Caco-2 (cell line): ENCODE measurements around the gene APOD. TPM values are rescaled to one million over a fixed set of nuclear protein-coding genes. Genes with fewer than 3 reads are reported as not detected.
"Not testable (repeated sequence)": the region's sequence is repeated elsewhere in the genome, so short reads cannot be mapped to it uniquely, and the experiment has no call there.

ENCODE experiments used
- BruUV-seq: library from RNA; stranded (reverse); fragments of 400-500 nt; replicated peaks from 2 replicates; lab custom pipeline; 2021; lab: Mats Ljungman, UMichigan
- CTCF ChIA-PET: fragments of 300-600 bp; sonication (Branson Sonifier 250); formaldehyde crosslinking; loops from one replicate; lab custom pipeline; 2022; ENCODE audit warnings: antibody characterized with exemption; lab: Charles Lee
- POLR2A ChIA-PET: fragments of 300-600 bp; sonication (Branson Sonifier 250); formaldehyde crosslinking; loops from one replicate; lab custom pipeline; 2022; ENCODE audit warnings: antibody characterized with exemption; lab: Charles Lee
- DNase-seq, 2 experiments: peaks; one replicate each; pipeline versions ENCODE4 v3.0.0 to v3.0.0-alpha.2; 2020 to 2022
- H3K27me3 ChIP-seq: replicated peaks from 2 replicates; pipeline ENCODE4 v1.6.0; 2011; ENCODE audit warnings: low read length; ENCODE audit not compliant: control insufficient read depth, insufficient read depth
- H3K36me3 ChIP-seq: 2 replicates; pipeline ENCODE4 v1.5.1; 2011; ENCODE audit warnings: low read length; ENCODE audit not compliant: control insufficient read depth, insufficient read depth
- H3K4me1 ChIP-seq: fragments of 250-450 bp; sonication (Bioruptor Pico); 2 replicates; pipeline ENCODE4 v1.5.1; 2020; ENCODE audit warnings: mild to moderate bottlenecking
- H3K4me3 ChIP-seq: 2 replicates; pipeline ENCODE4 v1.5.1; 2011; ENCODE audit warnings: low read depth, mild to moderate bottlenecking, control low read depth, low read length
- H3K9me3 ChIP-seq: fragments of 250-450 bp; sonication (Bioruptor Pico); 2 replicates; pipeline ENCODE4 v1.5.1; 2020; ENCODE audit warnings: mild to moderate bottlenecking, moderate library complexity
- H3K27ac Mint-ChIP-seq: one replicate; pipeline ENCODE4 v1.8.0; 2022; ENCODE audit warnings: mixed read lengths; ENCODE audit not compliant: unreplicated experiment
- H3K27me3 Mint-ChIP-seq: one replicate; pipeline ENCODE4 v1.8.0; 2022; ENCODE audit warnings: mixed read lengths; ENCODE audit not compliant: insufficient read depth, unreplicated experiment
- H3K36me3 Mint-ChIP-seq: one replicate; pipeline ENCODE4 v1.8.0; 2022; ENCODE audit warnings: mild to moderate bottlenecking, mixed read lengths; ENCODE audit not compliant: insufficient read depth, unreplicated experiment
- H3K4me1 Mint-ChIP-seq: one replicate; pipeline ENCODE4 v1.8.0; 2022; ENCODE audit warnings: low read depth, mixed read lengths; ENCODE audit not compliant: unreplicated experiment
- H3K4me3 Mint-ChIP-seq: one replicate; pipeline ENCODE4 v1.8.0; 2022; ENCODE audit warnings: mild to moderate bottlenecking, moderate library complexity, mixed read lengths; ENCODE audit not compliant: unreplicated experiment
- H3K9me3 Mint-ChIP-seq: one replicate; pipeline ENCODE4 v1.8.0; 2022; ENCODE audit warnings: mixed read lengths; ENCODE audit not compliant: unreplicated experiment
- intact Hi-C: fragments of 100-400 bp; cut with micrococcal nuclease; formaldehyde crosslinking; loops from one replicate; pipeline ENCODE4 v1.10.0; 2022; ENCODE audit not compliant: unreplicated experiment
- total RNA-seq: library from RNA; stranded (reverse); gene quantifications from 2 replicates; pipeline ENCODE4 v1.2.3, GENCODE V29; 2022

APOD gene
- total RNA-seq, 1 experiment from 2014 or later, result 101 TPM

GRCh38 chr3:195623217-195623965 lies 39.7 kb upstream of the APOD start:
- H3K4me1 Mint-ChIP-seq, DNase-seq, POLR2A ChIA-PET, H3K36me3 Mint-ChIP-seq, H3K9me3 ChIP-seq, intact Hi-C loops, H3K27me3 ChIP-seq, H3K36me3 ChIP-seq, H3K27ac Mint-ChIP-seq, CTCF ChIA-PET, H3K9me3 Mint-ChIP-seq, H3K4me3 Mint-ChIP-seq, BruUV-seq, H3K27me3 Mint-ChIP-seq, H3K4me1 ChIP-seq, H3K4me3 ChIP-seq: not testable (repeated sequence)

GRCh38 chr3:195622523-195623170 lies 38.9 kb upstream of the APOD start:
- H3K9me3 ChIP-seq, H3K27me3 ChIP-seq, H3K27ac Mint-ChIP-seq, H3K4me3 Mint-ChIP-seq, BruUV-seq, POLR2A ChIA-PET, H3K4me3 ChIP-seq, H3K27me3 Mint-ChIP-seq, CTCF ChIA-PET, intact Hi-C loops, H3K4me1 ChIP-seq, H3K36me3 ChIP-seq, DNase-seq, H3K9me3 Mint-ChIP-seq, H3K4me1 Mint-ChIP-seq, H3K36me3 Mint-ChIP-seq: not testable (repeated sequence)

- DNase-seq, intact Hi-C loops, H3K4me3 ChIP-seq, H3K4me3 Mint-ChIP-seq, CTCF ChIA-PET, H3K27ac Mint-ChIP-seq, H3K9me3 Mint-ChIP-seq, H3K36me3 Mint-ChIP-seq, H3K27me3 ChIP-seq, H3K4me1 Mint-ChIP-seq, H3K36me3 ChIP-seq, H3K9me3 ChIP-seq, H3K4me1 ChIP-seq, BruUV-seq, H3K27me3 Mint-ChIP-seq, POLR2A ChIA-PET: not testable (repeated sequence)
Observed at GRCh38 chr3:195622012-195622411, 38.3 kb upstream of the APOD start.

- BruUV-seq, H3K9me3 ChIP-seq, POLR2A ChIA-PET, H3K36me3 ChIP-seq, H3K27me3 Mint-ChIP-seq, DNase-seq, H3K36me3 Mint-ChIP-seq, CTCF ChIA-PET, H3K4me1 ChIP-seq, intact Hi-C loops, H3K4me1 Mint-ChIP-seq, H3K27me3 ChIP-seq, H3K4me3 ChIP-seq, H3K27ac Mint-ChIP-seq, H3K4me3 Mint-ChIP-seq, H3K9me3 Mint-ChIP-seq: not testable (repeated sequence)
Observed at GRCh38 chr3:195621095-195621494, 37.4 kb upstream of the APOD start.

GRCh38 chr3:195620476-195620875 lies 36.7 kb upstream of the APOD start:
- H3K36me3 ChIP-seq, intact Hi-C loops, H3K9me3 ChIP-seq, H3K27me3 Mint-ChIP-seq, H3K4me3 Mint-ChIP-seq, CTCF ChIA-PET, H3K4me3 ChIP-seq, H3K27ac Mint-ChIP-seq, H3K9me3 Mint-ChIP-seq, H3K4me1 Mint-ChIP-seq, H3K27me3 ChIP-seq, BruUV-seq, H3K36me3 Mint-ChIP-seq, H3K4me1 ChIP-seq, DNase-seq: not testable (repeated sequence)
- POLR2A ChIA-PET, result interaction anchor here (0.7 kb wide), 1 partner anchor 80 kb away, joined by 6 read pairs; no protein-coding TSS in a partner anchor

DNA sequence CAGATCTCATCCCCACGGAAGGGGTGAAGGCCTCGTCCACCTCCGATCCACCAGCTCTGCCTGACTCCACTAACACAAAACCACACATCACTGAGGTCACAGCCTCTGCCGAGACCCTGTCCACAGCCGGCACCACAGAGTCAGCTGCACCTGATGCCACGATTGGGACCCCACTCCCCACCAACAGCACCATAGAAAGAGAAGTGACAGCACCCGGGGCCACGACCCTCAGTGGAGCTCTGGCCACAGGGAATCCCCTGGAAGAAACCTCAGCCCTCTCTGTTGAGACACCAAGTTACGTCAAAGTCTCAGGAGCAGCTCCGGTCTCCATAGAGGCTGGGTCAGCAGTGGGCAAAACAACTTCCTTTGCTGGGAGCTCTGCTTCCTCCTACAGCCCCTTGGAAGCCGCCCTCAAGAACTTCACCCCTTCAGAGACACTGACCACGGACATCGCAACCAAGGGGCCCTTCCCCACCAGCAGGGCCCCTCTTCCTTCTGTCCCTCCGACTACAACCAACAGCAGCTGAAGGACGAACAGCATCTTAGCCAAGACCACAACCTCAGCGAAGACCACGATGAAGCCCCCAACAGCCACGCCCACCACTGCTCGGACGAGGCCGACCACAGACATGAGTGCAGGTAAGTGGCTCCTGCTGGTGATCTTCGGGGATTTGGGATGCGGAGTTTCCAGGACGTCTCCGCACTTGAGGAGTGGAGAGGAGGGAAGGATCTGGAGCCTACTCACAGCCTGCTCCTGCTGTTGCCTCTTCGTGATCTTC lies 36.0 kb upstream of the APOD start:
- POLR2A ChIA-PET, result interaction anchor here (0.7 kb wide), 1 partner anchor 81 kb away, joined by 6 read pairs; no protein-coding TSS in a partner anchor
- H3K36me3 ChIP-seq, H3K4me3 ChIP-seq, BruUV-seq, H3K4me1 ChIP-seq, DNase-seq, CTCF ChIA-PET, H3K27me3 Mint-ChIP-seq, H3K9me3 ChIP-seq, H3K4me1 Mint-ChIP-seq, H3K36me3 Mint-ChIP-seq, H3K27me3 ChIP-seq, H3K9me3 Mint-ChIP-seq, intact Hi-C loops, H3K27ac Mint-ChIP-seq, H3K4me3 Mint-ChIP-seq: not testable (repeated sequence)
